Uterus (tissue), 4 donors: ENCODE results near the gene KRT6C. TPM values are rescaled to one million over a fixed set of nuclear protein-coding genes. Genes with fewer than 3 reads are reported as not detected.
"Not testable (repeated sequence)": the region's sequence is repeated elsewhere in the genome, so short reads cannot be mapped to it uniquely, and the experiment has no call there.

Source experiments
- DNase-seq, 2 donors: peaks; one replicate each; pipeline ENCODE4 v3.0.0-alpha.2; 2019 to 2020
- H3K27ac ChIP-seq, 2 donors: fragments of 200-600 bp; sonication (generic); 1 replicate in 1 of 2; 2 replicates in 1 of 2; pipeline ENCODE4 v1.5.1; 2016 to 2018
- H3K27me3 ChIP-seq, 2 donors: fragments of 200-600 bp; sonication (generic); one replicate each; pipeline ENCODE4 v1.5.1; 2018 to 2019; ENCODE audit warnings: control low read depth in 1 of 2
- H3K36me3 ChIP-seq, 2 donors: fragments of 200-600 bp; sonication (generic); one replicate each; pipeline ENCODE4 v1.5.1; 2019; ENCODE audit warnings: control low read depth in 1 of 2
- H3K4me1 ChIP-seq, 2 donors: fragments of 200-600 bp; sonication (generic); one replicate each; pipeline ENCODE4 v1.5.1; 2018 to 2019; ENCODE audit warnings: control low read depth in 1 of 2
- H3K4me3 ChIP-seq, 2 donors: fragments of 200-600 bp; sonication (generic); 1 replicate in 1 of 2; 2 replicates in 1 of 2; pipeline ENCODE4 v1.5.1; 2018 to 2019; ENCODE audit warnings: mild to moderate bottlenecking in 1 of 2
- H3K9me3 ChIP-seq, 2 donors: fragments of 200-600 bp; sonication (generic); one replicate each; pipeline ENCODE4 v1.5.1; 2019; ENCODE audit warnings: control low read depth in 1 of 2
- POLR2A ChIP-seq, 2 donors: fragments of 450-650 bp; IDR thresholded peaks; one replicate each; pipeline ENCODE4 v1.6.1; 2016; ENCODE audit warnings: antibody characterized with exemption in 2 of 2, mild to moderate bottlenecking in 1 of 2, moderate library complexity in 1 of 2
- intact Hi-C: fragments of 100-400 bp; cut with DNase I; formaldehyde crosslinking; loops from one replicate; pipeline ENCODE4 v1.15.1; 2023; ENCODE audit warnings: low total_unique reads
- total RNA-seq, 4 donors: library from RNA; depleted of rRNA in 3 of 4; stranded (reverse); fragments of >200 nt in 3 of 4; gene quantifications; one replicate each; pipeline versions ENCODE4 v1.1.0 to v1.2.4, GENCODE V29; 2014 to 2023
- TF ChIP-seq, protein P1 (sequence below), 4 experiments: fragments of 200-600 bp in 2 of 4; fragments of 450-650 bp in 2 of 4; sonication (generic) in 2 of 4; IDR thresholded peaks; one replicate each; pipeline ENCODE4 v1.5.1; 2016 to 2019; ENCODE audit warnings: antibody characterized with exemption in 4 of 4, mild to moderate bottlenecking in 2 of 4, moderate library complexity in 1 of 4
- donor health status: DM: yes; HTN: yes; CAD: no.

KRT6C gene
- total RNA-seq, 4 donors from 2014 or later, result 0.14 to 0.34 TPM; not detected in 2

DNA sequence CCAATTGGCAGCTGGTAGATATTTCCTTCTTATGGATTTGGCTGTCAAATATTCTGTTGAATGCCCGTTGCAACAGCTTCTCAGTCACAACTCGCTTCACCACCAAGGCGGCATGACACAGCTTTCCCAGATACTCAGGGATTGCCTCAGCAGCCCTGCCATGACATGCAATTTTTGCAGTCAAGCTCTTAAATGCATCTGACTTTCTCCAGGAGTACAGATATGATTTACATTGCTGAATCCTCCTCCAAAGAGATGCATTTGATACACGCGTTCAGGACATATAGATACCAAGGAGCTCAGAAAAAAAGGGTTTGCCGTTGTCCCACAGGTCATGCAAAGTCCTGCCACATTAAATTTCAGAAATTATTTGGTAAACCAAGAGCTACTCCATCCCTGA, 40.1 kb upstream of the KRT6C start:
- TF ChIP-seq, protein P1, sequence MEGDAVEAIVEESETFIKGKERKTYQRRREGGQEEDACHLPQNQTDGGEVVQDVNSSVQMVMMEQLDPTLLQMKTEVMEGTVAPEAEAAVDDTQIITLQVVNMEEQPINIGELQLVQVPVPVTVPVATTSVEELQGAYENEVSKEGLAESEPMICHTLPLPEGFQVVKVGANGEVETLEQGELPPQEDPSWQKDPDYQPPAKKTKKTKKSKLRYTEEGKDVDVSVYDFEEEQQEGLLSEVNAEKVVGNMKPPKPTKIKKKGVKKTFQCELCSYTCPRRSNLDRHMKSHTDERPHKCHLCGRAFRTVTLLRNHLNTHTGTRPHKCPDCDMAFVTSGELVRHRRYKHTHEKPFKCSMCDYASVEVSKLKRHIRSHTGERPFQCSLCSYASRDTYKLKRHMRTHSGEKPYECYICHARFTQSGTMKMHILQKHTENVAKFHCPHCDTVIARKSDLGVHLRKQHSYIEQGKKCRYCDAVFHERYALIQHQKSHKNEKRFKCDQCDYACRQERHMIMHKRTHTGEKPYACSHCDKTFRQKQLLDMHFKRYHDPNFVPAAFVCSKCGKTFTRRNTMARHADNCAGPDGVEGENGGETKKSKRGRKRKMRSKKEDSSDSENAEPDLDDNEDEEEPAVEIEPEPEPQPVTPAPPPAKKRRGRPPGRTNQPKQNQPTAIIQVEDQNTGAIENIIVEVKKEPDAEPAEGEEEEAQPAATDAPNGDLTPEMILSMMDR (IDR thresholded peaks at IDR 0.05), result no peak
- TF ChIP-seq POLR2A (IDR thresholded peaks at IDR 0.05), result no peak
- no peaks in the 10 kb centered on the region for H3K4me1 ChIP-seq
- no peak for DNase-seq
- intact Hi-C loops, result no loop called here
- no peak overlapping the region for H3K27ac ChIP-seq
- H3K4me3 ChIP-seq, result no peak overlapping the region
- H3K9me3 ChIP-seq, result no peaks in the 10 kb centered on the region
- H3K36me3 ChIP-seq, result no peaks in the 10 kb centered on the region
- H3K27me3 ChIP-seq, result peaks cover 0 to 3% of the 10 kb centered on the region in 2 donors

DNA sequence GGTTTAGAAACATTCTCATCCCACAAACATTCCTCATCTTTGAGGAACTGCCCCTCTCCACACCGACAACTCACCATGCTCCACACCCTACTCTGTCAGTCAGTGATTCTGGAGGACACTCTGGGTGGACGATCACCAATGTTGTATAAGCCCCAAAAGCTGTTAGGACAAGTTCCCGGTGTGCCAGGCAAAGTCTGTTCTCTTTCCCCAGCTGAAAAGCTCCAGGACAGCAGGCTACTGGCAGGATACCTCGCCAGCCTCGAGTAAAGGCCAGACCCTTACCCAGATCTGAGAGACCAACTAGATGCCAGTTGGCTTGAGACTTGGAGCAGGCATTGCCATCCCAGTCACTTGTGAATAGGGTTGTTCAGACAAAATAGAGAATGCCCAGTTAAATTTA, 34.6 kb upstream of the KRT6C start:
- no peaks in the 10 kb centered on the region for H3K4me1 ChIP-seq
- DNase-seq, result no peak
- H3K36me3 ChIP-seq, result no peaks in the 10 kb centered on the region
- H3K4me3 ChIP-seq, result no peak overlapping the region
- peaks cover 0 to 3% of the 10 kb centered on the region in 2 donors for H3K27me3 ChIP-seq
- intact Hi-C loops, result no loop called here
- TF ChIP-seq, protein P1 (IDR thresholded peaks at IDR 0.05), result no peak
- TF ChIP-seq POLR2A (IDR thresholded peaks at IDR 0.05), result no peak
- no peaks in the 10 kb centered on the region for H3K9me3 ChIP-seq
- no peak overlapping the region for H3K27ac ChIP-seq

DNA sequence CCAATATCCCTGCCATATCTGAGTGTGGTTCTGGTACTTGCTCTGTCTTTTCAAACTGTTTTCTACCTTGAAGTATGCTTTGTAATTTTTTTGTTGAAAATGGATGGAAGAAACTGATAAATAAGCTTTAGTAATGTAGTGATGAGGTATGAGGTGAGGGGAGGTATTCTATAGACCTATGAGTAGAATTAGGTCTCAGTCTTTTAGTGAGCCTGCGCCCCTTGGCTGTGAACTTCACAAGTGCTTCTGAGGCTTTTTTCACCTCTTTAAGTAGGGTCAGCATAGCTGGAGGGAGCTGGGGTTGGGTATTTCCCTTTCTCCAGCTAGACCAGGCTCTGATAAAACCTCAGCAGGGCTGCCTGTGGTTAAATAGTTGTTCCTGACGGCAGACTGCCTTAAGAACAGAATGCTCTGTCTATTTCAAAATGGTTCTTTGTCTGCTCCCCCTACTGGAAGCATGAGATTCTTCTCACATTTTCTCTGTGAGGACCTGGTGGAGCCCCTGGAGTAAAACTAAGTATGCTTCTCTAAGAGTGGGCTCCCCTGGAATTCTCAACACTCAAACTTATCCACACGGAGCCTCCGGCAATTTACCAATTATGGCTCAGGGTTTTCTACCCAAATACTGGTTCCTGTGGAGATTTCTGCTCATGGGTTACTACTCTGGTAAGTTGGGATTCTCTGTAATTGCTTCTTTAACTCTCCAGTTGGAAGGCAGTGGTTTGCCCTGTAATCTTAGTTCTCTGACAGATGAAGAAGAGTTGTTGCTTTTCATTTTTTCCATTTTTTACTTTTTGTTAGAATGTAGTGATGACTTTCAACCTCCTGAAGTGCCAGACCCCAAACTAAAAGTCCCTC, 33.5 kb upstream of the KRT6C start:
- H3K4me1 ChIP-seq, result no peaks in the 10 kb centered on the region
- peaks cover 0 to 3% of the 10 kb centered on the region in 2 donors for H3K27me3 ChIP-seq
- no peak for DNase-seq
- H3K9me3 ChIP-seq, result no peaks in the 10 kb centered on the region
- H3K4me3 ChIP-seq, result no peak overlapping the region
- no peaks in the 10 kb centered on the region for H3K36me3 ChIP-seq
- TF ChIP-seq, protein P1 (IDR thresholded peaks at IDR 0.05), result peak; percentile 28 to 54 (median 41)
- no peak for TF ChIP-seq POLR2A (IDR thresholded peaks at IDR 0.05)
- no peak overlapping the region for H3K27ac ChIP-seq
- intact Hi-C loops, result no loop called here

DNA sequence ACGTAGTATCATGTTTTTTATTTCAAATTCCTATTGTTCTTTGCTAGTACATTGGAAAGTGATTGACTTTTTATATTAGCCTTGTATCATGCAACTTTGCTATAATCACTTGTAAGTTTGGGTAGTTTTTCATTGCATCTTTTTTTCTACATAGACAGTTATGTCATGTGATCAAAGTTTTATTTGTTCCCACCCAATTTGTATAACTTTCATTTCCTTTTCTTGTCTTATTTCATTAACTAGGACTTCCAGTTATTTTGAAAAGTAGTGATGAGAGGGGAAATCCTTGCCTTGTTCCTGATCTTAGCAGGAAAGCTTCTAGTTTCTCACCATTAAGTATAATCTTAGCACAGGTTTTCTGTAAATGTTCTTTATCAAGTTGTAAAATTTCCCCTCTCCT, 29.3 kb upstream of the KRT6C start:
- no peaks in the 10 kb centered on the region for H3K36me3 ChIP-seq
- intact Hi-C loops, result no loop called here
- H3K9me3 ChIP-seq, result no peaks in the 10 kb centered on the region
- TF ChIP-seq, protein P1 (IDR thresholded peaks at IDR 0.05), result no peak
- TF ChIP-seq POLR2A (IDR thresholded peaks at IDR 0.05), result no peak
- no peaks in the 10 kb centered on the region for H3K27me3 ChIP-seq
- no peak for DNase-seq
- H3K27ac ChIP-seq, result no peak overlapping the region
- no peaks in the 10 kb centered on the region for H3K4me1 ChIP-seq
- no peak overlapping the region for H3K4me3 ChIP-seq

DNA sequence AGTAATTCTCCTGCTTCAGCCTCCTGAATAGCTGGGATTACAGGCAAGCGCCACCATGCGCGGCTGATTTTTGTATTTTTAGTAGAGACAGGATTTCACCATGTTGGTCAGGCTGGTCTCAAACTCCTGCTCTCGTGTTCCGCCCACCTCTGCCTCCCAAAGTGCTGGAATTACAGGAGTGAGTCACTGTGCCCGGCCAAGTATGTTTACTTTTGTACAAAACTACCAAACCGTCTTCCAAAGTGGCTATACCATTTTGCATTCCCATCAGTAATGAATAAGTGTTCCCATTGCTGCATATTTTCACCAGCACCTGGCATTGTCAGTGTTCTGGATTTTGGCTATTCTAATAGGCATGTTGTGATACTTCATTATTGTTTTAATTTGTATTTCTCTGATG, 27.9 kb upstream of the KRT6C start:
- intact Hi-C loops, result no loop called here
- no peak overlapping the region for H3K4me3 ChIP-seq
- no peaks in the 10 kb centered on the region for H3K27me3 ChIP-seq
- TF ChIP-seq, protein P1 (IDR thresholded peaks at IDR 0.05), result no peak
- no peak for TF ChIP-seq POLR2A (IDR thresholded peaks at IDR 0.05)
- no peaks in the 10 kb centered on the region for H3K36me3 ChIP-seq
- no peaks in the 10 kb centered on the region for H3K9me3 ChIP-seq
- DNase-seq, result no peak
- no peaks in the 10 kb centered on the region for H3K4me1 ChIP-seq
- no peak overlapping the region for H3K27ac ChIP-seq

DNA sequence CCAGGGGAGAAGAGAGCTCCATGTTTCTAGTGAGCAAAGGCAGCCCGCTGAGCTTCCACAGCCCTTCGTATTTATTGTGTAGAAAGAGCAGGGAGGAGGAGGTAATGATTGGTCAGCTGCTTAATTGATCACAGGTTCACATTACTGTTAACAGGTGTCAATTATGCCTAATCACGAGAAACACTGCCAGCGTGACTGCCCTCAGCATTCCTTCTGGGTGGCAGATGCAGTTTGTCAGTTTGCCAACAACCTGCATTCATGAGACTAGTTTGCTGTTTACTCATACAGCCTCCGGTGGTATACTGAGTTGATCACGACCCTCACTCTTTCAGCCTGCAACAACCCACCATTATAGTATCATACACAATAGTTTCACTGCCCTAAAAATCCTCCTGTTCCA, 27.0 kb upstream of the KRT6C start:
- H3K36me3 ChIP-seq, H3K27ac ChIP-seq, H3K4me1 ChIP-seq, H3K4me3 ChIP-seq, H3K27me3 ChIP-seq, DNase-seq, intact Hi-C loops, H3K9me3 ChIP-seq: not testable (repeated sequence)
